HepG2 (cell line): Measurements from ENCODE around the gene GABBR2. TPM values are rescaled to one million over a fixed set of nuclear protein-coding genes. Genes with fewer than 3 reads are reported as not detected.

ENCODE experiments used
- ATAC-seq: fragments of 200-7000 bp; cut with Tn5 transposase; 3 replicates; pipeline ENCODE4 v1.9.1; 2020; ENCODE audit warnings: mild to moderate bottlenecking, moderate library complexity
- BruUV-seq: library from RNA; stranded (reverse); fragments of 400-500 nt; replicated peaks from 2 replicates; lab custom pipeline; 2021; lab: Mats Ljungman, UMichigan
- CTCF ChIA-PET: fragments of 300-600 bp; formaldehyde crosslinking; extraction: SDS; loops from one replicate; lab custom pipeline; 2021; ENCODE audit warnings: low total read pairs, inconsistent platforms, low intra/inter-chr PET ratio; lab: Yijun Ruan, JAX
- POLR2A ChIA-PET: fragments of 350-600 bp; sonication (Branson Sonifier 250); formaldehyde crosslinking; loops from one replicate; lab custom pipeline; 2020; ENCODE audit warnings: antibody characterized with exemption, inconsistent platforms; lab: Yijun Ruan, JAX
- DNase-seq: peaks from one replicate; pipeline ENCODE4 v3.0.0-alpha.2; 2015; ENCODE audit warnings: low spot score
- FAIRE-seq: peaks from 3 replicates; lab custom pipeline; 2011; peaks lifted over from hg19 to GRCh38; lab: Jason Lieb, UNC
- H2AFZ ChIP-seq: one replicate; pipeline ENCODE4 v1.6.1; 2011; ENCODE audit warnings: low read length, inconsistent platforms
- H3K27ac ChIP-seq: fragments of 300-600 bp; 3 replicates; pipeline ENCODE4 v1.8.0; 2011; ENCODE audit warnings: mixed run types, mild to moderate bottlenecking, mixed read lengths, low read length, inconsistent platforms; ENCODE audit not compliant: insufficient read depth; ENCODE audit errors: extremely low read length
- H3K27me3 ChIP-seq, 2 experiments: fragments of 200-600 bp in 1 of 2; 2 replicates in 1 of 2; 3 replicates in 1 of 2; pipeline versions ENCODE4 v1.6.0 to v1.8.0; 2011; ENCODE audit warnings: low read length in 2 of 2, mild to moderate bottlenecking in 2 of 2, moderate library complexity in 2 of 2, inconsistent platforms in 1 of 2; ENCODE audit not compliant: insufficient read depth in 2 of 2, control insufficient read depth in 1 of 2
- H3K36me3 ChIP-seq, 2 experiments: fragments of 200-600 bp in 1 of 2; replicated peaks in 1 of 2; 2 replicates in 1 of 2; 3 replicates in 1 of 2; pipeline versions ENCODE4 v1.5.1 to v1.8.0; 2011; ENCODE audit warnings: low read length in 2 of 2, inconsistent platforms in 1 of 2; ENCODE audit not compliant: insufficient read depth in 2 of 2, control insufficient read depth in 1 of 2
- H3K4me1 ChIP-seq: 2 replicates; pipeline ENCODE4 v1.5.1; 2012; ENCODE audit warnings: low read length, inconsistent platforms; ENCODE audit not compliant: insufficient read depth
- H3K4me2 ChIP-seq: 2 replicates; pipeline ENCODE4 v1.6.0; 2011; ENCODE audit warnings: low read depth, low read length, inconsistent platforms
- H3K4me3 ChIP-seq, 3 experiments: fragments of 200-600 bp in 1 of 3; sonication (generic), shearing (Covaris generic) in 1 of 3; replicated peaks in 1 of 3; 2 replicates each; pipeline ENCODE4 v1.5.1; 2011 to 2016; ENCODE audit warnings: low read length in 3 of 3, inconsistent platforms in 2 of 3, low read depth in 2 of 3, mild to moderate bottlenecking in 2 of 3, control low read depth in 1 of 3, mixed read lengths in 1 of 3; ENCODE audit not compliant: insufficient read depth in 1 of 3
- H3K79me2 ChIP-seq: one replicate; pipeline ENCODE4 v1.6.1; 2011; ENCODE audit warnings: low read length, inconsistent platforms; ENCODE audit not compliant: insufficient read depth
- H3K9ac ChIP-seq: 2 replicates; pipeline ENCODE4 v1.6.0; 2011; ENCODE audit warnings: mild to moderate bottlenecking, low read depth, low read length, inconsistent platforms; ENCODE audit not compliant: insufficient read depth
- H3K9me3 ChIP-seq: 2 replicates; pipeline ENCODE4 v1.5.1; 2012; ENCODE audit warnings: mild to moderate bottlenecking, low read length
- H4K20me1 ChIP-seq: 2 replicates; pipeline ENCODE4 v1.6.0; 2011; ENCODE audit warnings: inconsistent platforms, mild to moderate bottlenecking, low read length, moderate library complexity; ENCODE audit not compliant: insufficient read depth
- GABPA ChIP-seq, 2 experiments: IDR thresholded peaks; 2 replicates each; pipeline ENCODE4 v1.6.1; 2011 to 2016; ENCODE audit warnings: low read depth in 2 of 2, low read length in 1 of 2, missing biosample characterization in 1 of 2, missing genetic modification characterization in 1 of 2
- GLMP ChIP-seq: sonication (generic); formaldehyde crosslinking; IDR thresholded peaks from 2 replicates; pipeline ENCODE4 v1.9.0; 2021; ENCODE audit warnings: missing genetic modification reagents, mild to moderate bottlenecking, borderline replicate concordance
- IKZF5 ChIP-seq: IDR thresholded peaks from 2 replicates; pipeline ENCODE4 v1.6.1; 2018; ENCODE audit warnings: missing genetic modification reagents, mild to moderate bottlenecking, missing compliant biosample characterization
- STAG1 ChIP-seq: sonication (generic); formaldehyde crosslinking; IDR thresholded peaks from 2 replicates; pipeline ENCODE4 v1.4.0; 2020; ENCODE audit warnings: missing genetic modification reagents
- TFAP4 ChIP-seq: sonication (generic); IDR thresholded peaks from 2 replicates; pipeline ENCODE4 v1.6.1; 2016; ENCODE audit warnings: low read depth, borderline replicate concordance
- ZBTB49 ChIP-seq: sonication (generic); formaldehyde crosslinking; IDR thresholded peaks from 2 replicates; pipeline ENCODE4 v1.4.0; 2020; ENCODE audit warnings: missing genetic modification reagents, borderline replicate concordance
- ZNF121 ChIP-seq: sonication (generic); formaldehyde crosslinking; IDR thresholded peaks from 2 replicates; pipeline ENCODE4 v1.5.0; 2020; ENCODE audit warnings: mild to moderate bottlenecking, missing genetic modification reagents
- ZNF205 ChIP-seq: IDR thresholded peaks from 2 replicates; pipeline ENCODE4 v1.6.1; 2018; ENCODE audit warnings: missing biosample characterization, missing genetic modification reagents
- ZNF232 ChIP-seq: sonication (generic); formaldehyde crosslinking; IDR thresholded peaks from 2 replicates; pipeline ENCODE4 v1.4.0; 2020; ENCODE audit warnings: missing genetic modification reagents, borderline replicate concordance
- ZNF326 ChIP-seq: sonication (generic); formaldehyde crosslinking; IDR thresholded peaks from 2 replicates; pipeline ENCODE4 v1.4.0; 2020; ENCODE audit warnings: missing genetic modification reagents, borderline replicate concordance
- ZNF619 ChIP-seq: sonication (generic); formaldehyde crosslinking; IDR thresholded peaks from 2 replicates; pipeline ENCODE4 v1.4.0; 2020; ENCODE audit warnings: mild to moderate bottlenecking, missing genetic modification reagents
- ZNF670 ChIP-seq: sonication (generic); formaldehyde crosslinking; IDR thresholded peaks from 2 replicates; pipeline ENCODE4 v1.8.0; 2022; ENCODE audit warnings: mild to moderate bottlenecking, missing genetic modification reagents, borderline replicate concordance
- ZNF772 ChIP-seq: sonication (generic); formaldehyde crosslinking; IDR thresholded peaks from 2 replicates; pipeline ENCODE4 v1.5.0; 2020; ENCODE audit warnings: mild to moderate bottlenecking, missing genetic modification reagents
- WGBS: methylation state at CpG from one replicate; pipeline ENCODE4 v1.1.6; 2017; ENCODE audit warnings: low lambda C conversion rate; 5-methylcytosine and 5-hydroxymethylcytosine counted together
- in situ Hi-C: cut with HindIII; loops from 2 replicates; pipeline ENCODE4 v1.10.0; 2017; ENCODE audit warnings: low pct_unique_long_range_greater_than_20kb; ENCODE audit not compliant: extremely low pct_ligation_motif_present
- intact Hi-C: fragments of 100-400 bp; cut with micrococcal nuclease; formaldehyde crosslinking; loops from one replicate; pipeline ENCODE4 v1.10.0; 2022; ENCODE audit not compliant: unreplicated experiment
- polyA plus RNA-seq, 8 experiments: library from polyadenylated mRNA; depleted of rRNA in 3 of 8; stranded (reverse) in 7 of 8; unstranded in 1 of 8; fragments of >200 nt; fragmentation: Illumina TruSeq in 4 of 8; extraction: Trizol in 4 of 8; gene quantifications; 2 replicates each; pipeline versions ENCODE4 v1.2.1 to v1.2.3, GENCODE V29; 2011 to 2016; ENCODE audit warnings: low read depth in 4 of 8, missing spikeins in 1 of 8, mixed read lengths in 1 of 8; ENCODE audit not compliant: insufficient read depth in 1 of 8
- total RNA-seq, 5 experiments: library from RNA; depleted of rRNA; stranded (reverse); fragments of >200 nt; fragmentation: Illumina TruSeq; extraction: Trizol; gene quantifications; 2 replicates each; pipeline ENCODE4 v1.2.3, GENCODE V29; 2016; ENCODE audit warnings: low read depth in 1 of 5

Gene GABBR2
- total and polyA plus RNA-seq, 2 of the 13 experiments (the other 11 are each of a cell fraction or from before 2014, with no cell fraction given): 0.02 TPM; not detected in 1

GRCh38 chr9:98363644-98364043, 345.1 kb downstream of the GABBR2 start:
- Histone ChIP-seq H4K20me1 (no peaks in the 10 kb centered on the region), H3K36me3 (no peaks in the 10 kb centered on the region), H3K4me2 (no peak overlapping the region), H3K4me3 (no peak overlapping the region), H3K79me2 (no peaks in the 10 kb centered on the region), H3K9me3 (peaks cover 22% of the 10 kb centered on the region), H3K9ac (no peak overlapping the region), H3K27ac (no peak overlapping the region), H3K27me3 (peaks cover 0 to 12% of the 10 kb centered on the region in 2 experiments; a peak in 1 of 5 replicates), H3K4me1 (no peaks in the 10 kb centered on the region), H2AFZ (no peak overlapping the region)
- no TSS peak for BruUV-seq
- in situ Hi-C loops: no loop called here
- WGBS: 51% methylated on average over 6 of the region's 6 CpGs
- TF ChIP-seq TFAP4: no peak
- no peak for TF ChIP-seq STAG1 (CRISPR knock-in tag)
- no peak for TF ChIP-seq ZNF121
- TF ChIP-seq ZNF772 (CRISPR knock-in tag): no peak
- TF ChIP-seq ZNF619 (CRISPR knock-in tag): no peak
- FAIRE-seq (no peak), DNase-seq (no peak), ATAC-seq (no peak)
- CTCF ChIA-PET: no interaction called here
- intact Hi-C loops: no loop called here
- POLR2A ChIA-PET: no interaction called here

GRCh38 chr9:98362624-98363252, 346.0 kb downstream of the GABBR2 start:
- peaks cover 22% of the 10 kb centered on the region for H3K9me3 ChIP-seq
- H4K20me1 ChIP-seq: no peaks in the 10 kb centered on the region
- H3K36me3 ChIP-seq: no peaks in the 10 kb centered on the region
- no peak overlapping the region for H2AFZ ChIP-seq
- no peak for FAIRE-seq
- WGBS: 41% methylated on average over 8 of the region's 11 CpGs
- H3K4me3 ChIP-seq: no peak overlapping the region
- no peak for ATAC-seq
- BruUV-seq: no TSS peak
- POLR2A ChIA-PET: no interaction called here
- H3K4me1 ChIP-seq: no peaks in the 10 kb centered on the region
- intact Hi-C loops: no loop called here
- H3K79me2 ChIP-seq: no peaks in the 10 kb centered on the region
- CTCF ChIA-PET: no interaction called here
- H3K27ac ChIP-seq: no peak overlapping the region
- in situ Hi-C loops: no loop called here
- no peak overlapping the region for H3K9ac ChIP-seq
- no peak for DNase-seq
- no peak overlapping the region for H3K4me2 ChIP-seq
- H3K27me3 ChIP-seq: peaks cover 0 to 12% of the 10 kb centered on the region in 2 experiments; a peak in 1 of 5 replicates
- TF ChIP-seq IKZF5 (CRISPR knock-in tag) (no peak), GLMP (no peak), ZNF205 (CRISPR knock-in tag) (no peak), ZNF232 (CRISPR knock-in tag) (no peak), ZNF326 (no peak), ZNF670 (CRISPR knock-in tag) (no peak), ZBTB49 (CRISPR knock-in tag) (no peak), GABPA (IDR thresholded peaks at IDR 0.05; ENCODE audit: low read depth, low read length) (no peak), GABPA (CRISPR knock-in tag; IDR thresholded peaks at IDR 0.05; ENCODE audit: low read depth) (no peak)
